SK-N-SH treated with all-trans-retinoic acid at 6 μM for 48 hours (cell line): ENCODE results near the gene RAET1E.

Experiments used
- ATAC-seq: fragments of 200-7000 bp; cut with Tn5 transposase; 3 replicates; pipeline ENCODE4 v1.9.1; 2020; ENCODE audit warnings: mild to moderate bottlenecking, moderate library complexity
- ARNTL ChIP-seq: fragments of 450-650 bp; formaldehyde crosslinking; IDR thresholded peaks from 2 replicates; pipeline ENCODE4 v1.5.0; 2020; ENCODE audit warnings: low read depth, mild to moderate bottlenecking, moderate library complexity, borderline replicate concordance
- BACH2 ChIP-seq: fragments of 250-450 bp; sonication (Bioruptor Pico); IDR thresholded peaks from 2 replicates; pipeline ENCODE4 v1.9.0; 2021; ENCODE audit warnings: mild to moderate bottlenecking, borderline replicate concordance
- CSDC2 ChIP-seq: fragments of 250-450 bp; sonication (Bioruptor Pico); IDR thresholded peaks from 2 replicates; pipeline ENCODE4 v1.5.0; 2020; ENCODE audit warnings: mild to moderate bottlenecking, moderate library complexity
- ESRRG ChIP-seq: fragments of 250-450 bp; sonication (Bioruptor Pico); IDR thresholded peaks from 2 replicates; pipeline ENCODE4 v1.6.1; 2021; ENCODE audit warnings: mild to moderate bottlenecking
- GLIS3 ChIP-seq: fragments of 250-450 bp; sonication (Bioruptor Pico); IDR thresholded peaks from 2 replicates; pipeline ENCODE4 v1.5.0; 2020; ENCODE audit warnings: mild to moderate bottlenecking, moderate library complexity
- ISL1 ChIP-seq: fragments of 250-450 bp; sonication (Bioruptor Pico); IDR thresholded peaks from 2 replicates; pipeline ENCODE4 v2.1.2; 2022; ENCODE audit warnings: mild to moderate bottlenecking, moderate library complexity
- OSR1 ChIP-seq: fragments of 250-450 bp; sonication (Bioruptor Pico); IDR thresholded peaks from 2 replicates; pipeline ENCODE4 v1.8.0; 2022; ENCODE audit warnings: moderate library complexity, mild to moderate bottlenecking, inconsistent platforms
- PATZ1 ChIP-seq: fragments of 250-450 bp; sonication (Bioruptor Pico); IDR thresholded peaks from 2 replicates; pipeline ENCODE4 v1.8.0; 2020; ENCODE audit warnings: mild to moderate bottlenecking, moderate library complexity, borderline replicate concordance
- POU6F1 ChIP-seq: fragments of 250-450 bp; sonication (Bioruptor Pico); IDR thresholded peaks from 2 replicates; pipeline ENCODE4 v1.8.0; 2021; ENCODE audit warnings: low read depth, mild to moderate bottlenecking, moderate library complexity, borderline replicate concordance
- PPARA ChIP-seq: fragments of 250-450 bp; sonication (Bioruptor Pico); IDR thresholded peaks from 2 replicates; pipeline ENCODE4 v1.5.0; 2020; ENCODE audit warnings: mild to moderate bottlenecking, borderline replicate concordance
- RARB ChIP-seq: fragments of 250-450 bp; sonication (Bioruptor Pico); IDR thresholded peaks from 2 replicates; pipeline ENCODE4 v1.8.0; 2021; ENCODE audit warnings: mild to moderate bottlenecking, moderate library complexity
- SNAI2 ChIP-seq: fragments of 250-450 bp; sonication (Bioruptor Pico); IDR thresholded peaks from 2 replicates; pipeline ENCODE4 v1.5.0; 2020; ENCODE audit warnings: mild to moderate bottlenecking, moderate library complexity
- TCF4 ChIP-seq: fragments of 250-450 bp; sonication (Bioruptor Pico); IDR thresholded peaks from 2 replicates; pipeline ENCODE4 v1.8.0; 2021; ENCODE audit warnings: mild to moderate bottlenecking, moderate library complexity, borderline replicate concordance
- TOX ChIP-seq: fragments of 250-450 bp; sonication (Bioruptor Pico); IDR thresholded peaks from 2 replicates; pipeline ENCODE4 v1.8.0; 2021; ENCODE audit warnings: mild to moderate bottlenecking, moderate library complexity, borderline replicate concordance
- TSHZ2 ChIP-seq: fragments of 250-450 bp; sonication (Bioruptor Pico); IDR thresholded peaks from 2 replicates; pipeline ENCODE4 v1.5.0; 2020; ENCODE audit warnings: mild to moderate bottlenecking, moderate library complexity
- ZC3H10 ChIP-seq: fragments of 250-450 bp; sonication (Bioruptor Pico); IDR thresholded peaks from 2 replicates; pipeline ENCODE4 v1.5.1; 2021; ENCODE audit warnings: mild to moderate bottlenecking, moderate library complexity
- ZFP3 ChIP-seq: fragments of 250-450 bp; sonication (Bioruptor Pico); IDR thresholded peaks from 2 replicates; pipeline ENCODE4 v1.5.0; 2020; ENCODE audit warnings: mild to moderate bottlenecking, moderate library complexity
- ZFP30 ChIP-seq: fragments of 450-650 bp; formaldehyde crosslinking; IDR thresholded peaks from 2 replicates; pipeline ENCODE4 v1.5.0; 2022; ENCODE audit warnings: mild to moderate bottlenecking, moderate library complexity
- ZNF565 ChIP-seq: fragments of 450-650 bp; formaldehyde crosslinking; conservative IDR thresholded peaks from 2 replicates; pipeline ENCODE4 v1.5.0; 2020; ENCODE audit warnings: low read depth, mild to moderate bottlenecking, moderate library complexity
- ZNF70 ChIP-seq: fragments of 450-650 bp; formaldehyde crosslinking; IDR thresholded peaks from 2 replicates; pipeline ENCODE4 v1.5.0; 2020; ENCODE audit warnings: mild to moderate bottlenecking, moderate library complexity
- ZNF8 ChIP-seq: fragments of 450-650 bp; formaldehyde crosslinking; IDR thresholded peaks from 2 replicates; pipeline ENCODE4 v1.5.0; 2020; ENCODE audit warnings: mild to moderate bottlenecking, moderate library complexity

Gene RAET1E

GRCh38 chr6:149867876-149868640, 29.9 kb downstream of the RAET1E start:
- no peak for TF ChIP-seq SNAI2 (CRISPR knock-in tag)
- TF ChIP-seq POU6F1 (CRISPR knock-in tag), result no peak
- TF ChIP-seq, all 23 proteins: peak for 0
- ATAC-seq, result no peak

- TF ChIP-seq ZC3H10 (CRISPR knock-in tag), result no peak
- no peak for TF ChIP-seq PPARA (CRISPR knock-in tag)
- no peak for TF ChIP-seq ZNF565 (CRISPR knock-in tag)
- no peak for TF ChIP-seq ESRRG
- no peak for TF ChIP-seq POU6F1 (CRISPR knock-in tag)
- no peak for TF ChIP-seq PATZ1
- TF ChIP-seq ARNTL, result no peak
- TF ChIP-seq ZFP30, result no peak
- no peak for TF ChIP-seq ZNF70 (CRISPR knock-in tag)
- no peak for TF ChIP-seq TSHZ2 (CRISPR knock-in tag)
- TF ChIP-seq ZNF8 (CRISPR knock-in tag), result no peak
- no peak for TF ChIP-seq TCF4
- TF ChIP-seq RARB (CRISPR knock-in tag), result no peak
- no peak for TF ChIP-seq ISL1 (CRISPR knock-in tag)
- TF ChIP-seq TOX (CRISPR knock-in tag), result no peak
- no peak for TF ChIP-seq GLIS3 (CRISPR knock-in tag)
- no peak for TF ChIP-seq ZFP3
- TF ChIP-seq BACH2 (CRISPR knock-in tag), result no peak
- peak; percentile 54 for ATAC-seq
Measured at GRCh38 chr6:149864578-149865535, 33.1 kb downstream of the RAET1E start.

- ATAC-seq, result peak; percentile 89
Measured at GRCh38 chr6:149863698-149864577, 34.0 kb downstream of the RAET1E start, which contains the start of gene LRP11. Gene LRP11 (minus strand): TSS chr6:149864359. CDS start chr6:149864020, 339 bp downstream.

More at GRCh38 chr6:149863698-149864577, 34.0 kb downstream of the RAET1E start, which contains the start of gene LRP11:
- TF ChIP-seq OSR1 (CRISPR knock-in tag) (no peak), CSDC2 (CRISPR knock-in tag) (no peak), POU6F1 (CRISPR knock-in tag) (no peak), ZFP3 (peak; percentile 85; the same call in 1 of the 2 replicates)
- TF ChIP-seq, all 23 proteins: peak for 1
